ENCODE data around the gene CFAP74. TPM values are rescaled to one million over a fixed set of nuclear protein-coding genes. Genes with fewer than 3 reads are reported as not detected.

Gene CFAP74
- total and polyA plus RNA-seq, 2 donors (not counting 3 experiments of a cell fraction or from before 2014, with no cell fraction given): not detected

DNA sequence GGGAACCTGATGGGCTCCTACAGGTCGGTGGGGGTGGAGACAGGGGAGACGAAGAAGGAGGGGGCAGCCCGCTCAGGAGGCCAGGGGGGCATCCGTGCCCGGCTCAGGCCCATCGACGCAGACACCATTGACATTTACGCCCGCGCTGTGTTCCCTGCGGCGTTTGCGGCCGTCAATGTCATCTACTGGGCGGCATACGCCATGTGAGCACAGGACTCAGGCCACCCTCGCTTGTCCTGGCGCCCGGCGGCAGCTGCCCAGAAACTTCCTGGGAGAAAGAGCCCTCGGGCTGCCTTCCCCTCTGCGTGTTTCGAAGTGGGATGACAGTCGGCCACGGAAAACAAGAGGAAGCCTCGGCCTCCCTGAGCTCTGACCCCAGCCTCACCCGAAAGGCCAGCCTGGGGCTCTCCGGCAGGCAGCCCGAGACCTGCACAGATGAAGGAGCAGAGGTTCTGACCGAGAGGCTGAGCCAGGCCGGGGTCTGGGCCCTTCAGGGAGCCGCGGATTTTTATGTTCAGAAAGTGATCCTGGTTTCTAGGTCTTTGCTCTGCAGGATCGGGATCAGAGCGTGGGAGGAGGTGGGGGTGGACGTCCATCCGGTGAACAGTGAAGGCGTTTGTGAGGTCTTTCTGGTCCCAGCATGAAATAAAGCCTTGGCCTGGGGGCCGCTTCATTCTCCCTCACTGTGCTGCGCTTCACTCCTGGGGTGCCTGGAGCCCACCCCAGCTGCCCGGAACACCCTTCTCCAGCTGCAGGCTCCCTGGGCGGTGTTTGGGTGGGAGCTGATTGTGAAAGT, 26.7 kb upstream of the CFAP74 start:
- H3K79me2 ChIP-seq (ENCODE audit: control insufficient read depth, insufficient read depth, low read length): no peaks in the 10 kb centered on the region
- H3K36me3 ChIP-seq (ENCODE audit: control insufficient read depth in 2 of 2, extremely low read depth in 1 of 2, insufficient read depth in 2 of 2, low read length in 2 of 2): no peaks in the 10 kb centered on the region
- no peaks in the 10 kb centered on the region for H3K4me1 ChIP-seq (ENCODE audit: control insufficient read depth, extremely low read depth, insufficient read depth, low read length)
- no peaks in the 10 kb centered on the region for H3K9me3 ChIP-seq (replicated peaks; ENCODE audit: control insufficient read depth, insufficient read depth, low read length)
- no TSS peak for BruUV-seq (replicated peaks)
- H3K27me3 ChIP-seq (ENCODE audit: control insufficient read depth in 2 of 2, insufficient read depth in 2 of 2, low read length in 2 of 2): no peaks in the 10 kb centered on the region
- H2AFZ ChIP-seq (ENCODE audit: low read depth, low read length): no peak overlapping the region
- DNase-seq (ENCODE audit: low read depth, low spot score) (no peak), FAIRE-seq (no peak)
- no peak overlapping the region for H3K4me3 ChIP-seq (replicated peaks in 1 of 3; ENCODE audit: insufficient read depth in 1 of 3, low read depth in 1 of 3, low read length in 3 of 3)
- no peak overlapping the region for H3K27ac ChIP-seq (ENCODE audit: insufficient read depth, low read depth, low read length)
- H3K9ac ChIP-seq (replicated peaks; ENCODE audit: extremely low read depth, insufficient read depth, low read length): no peak overlapping the region
- H3K9me1 ChIP-seq (replicated peaks; ENCODE audit: control insufficient read depth, extremely low read depth, insufficient read depth, low read length): no peaks in the 10 kb centered on the region
- ChIA-PET POLR2A (no interaction called here), CTCF (interaction anchor here (4.7 kb wide), 1 partner anchor 14 kb away, joined by 19 read pairs; no protein-coding TSS in a partner anchor)
- intact Hi-C loops (cut with micrococcal nuclease): no loop called here
- dilution Hi-C loops (cut with MboI; ENCODE audit: extremely low pct_ligation_motif_present, low sequenced_read_pairs): no loop called here
- TF ChIP-seq EZH2 (IDR thresholded peaks at IDR 0.05; ENCODE audit: borderline replicate concordance, low read depth, low read length, severe bottlenecking): no peak
- TF ChIP-seq JUN (IDR thresholded peaks at IDR 0.05; ENCODE audit: borderline replicate concordance, insufficient read depth, insufficient read length, low read depth): no peak
- TF ChIP-seq MYC (IDR thresholded peaks at IDR 0.05; ENCODE audit: low read depth, low read length): no peak
- no peak for TF ChIP-seq POLR2A (IDR thresholded peaks at IDR 0.05; ENCODE audit: low read depth, low read length)
- no peak for TF ChIP-seq GATA2 (IDR thresholded peaks at IDR 0.05; ENCODE audit: insufficient read depth, insufficient read length, low read depth, low read length)
- TF ChIP-seq POLR2AphosphoS5 (IDR thresholded peaks at IDR 0.05; ENCODE audit: insufficient read depth, low read depth, low read length): no peak
- TF ChIP-seq FOS (IDR thresholded peaks at IDR 0.05; ENCODE audit: borderline replicate concordance, insufficient read depth, low read length): no peak
- TF ChIP-seq, protein P1, sequence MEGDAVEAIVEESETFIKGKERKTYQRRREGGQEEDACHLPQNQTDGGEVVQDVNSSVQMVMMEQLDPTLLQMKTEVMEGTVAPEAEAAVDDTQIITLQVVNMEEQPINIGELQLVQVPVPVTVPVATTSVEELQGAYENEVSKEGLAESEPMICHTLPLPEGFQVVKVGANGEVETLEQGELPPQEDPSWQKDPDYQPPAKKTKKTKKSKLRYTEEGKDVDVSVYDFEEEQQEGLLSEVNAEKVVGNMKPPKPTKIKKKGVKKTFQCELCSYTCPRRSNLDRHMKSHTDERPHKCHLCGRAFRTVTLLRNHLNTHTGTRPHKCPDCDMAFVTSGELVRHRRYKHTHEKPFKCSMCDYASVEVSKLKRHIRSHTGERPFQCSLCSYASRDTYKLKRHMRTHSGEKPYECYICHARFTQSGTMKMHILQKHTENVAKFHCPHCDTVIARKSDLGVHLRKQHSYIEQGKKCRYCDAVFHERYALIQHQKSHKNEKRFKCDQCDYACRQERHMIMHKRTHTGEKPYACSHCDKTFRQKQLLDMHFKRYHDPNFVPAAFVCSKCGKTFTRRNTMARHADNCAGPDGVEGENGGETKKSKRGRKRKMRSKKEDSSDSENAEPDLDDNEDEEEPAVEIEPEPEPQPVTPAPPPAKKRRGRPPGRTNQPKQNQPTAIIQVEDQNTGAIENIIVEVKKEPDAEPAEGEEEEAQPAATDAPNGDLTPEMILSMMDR (IDR thresholded peaks at IDR 0.05; ENCODE audit: extremely low read depth in 1 of 2, insufficient read depth in 1 of 2, low read depth in 1 of 2, low read length in 2 of 2): no peak
- TF ChIP-seq, protein P2, sequence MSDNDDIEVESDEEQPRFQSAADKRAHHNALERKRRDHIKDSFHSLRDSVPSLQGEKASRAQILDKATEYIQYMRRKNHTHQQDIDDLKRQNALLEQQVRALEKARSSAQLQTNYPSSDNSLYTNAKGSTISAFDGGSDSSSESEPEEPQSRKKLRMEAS (IDR thresholded peaks at IDR 0.05; ENCODE audit: insufficient read depth, insufficient read length): no peak
- H4K20me1 ChIP-seq (replicated peaks; ENCODE audit: control insufficient read depth, extremely low read depth, insufficient read depth, low read length): no peaks in the 10 kb centered on the region
- H3K4me2 ChIP-seq (ENCODE audit: insufficient read depth, low read length): no peak overlapping the region

Data from endothelial cell of umbilical vein (primary cell).